HEK293 (cell line): ENCODE results near the gene ATF5.

Experiments used
- ZNF423 ChIP-seq: fragments of 450-650 bp; formaldehyde crosslinking; IDR thresholded peaks from 2 replicates; pipeline ENCODE4 v1.5.1; 2016; ENCODE audit warnings: missing biosample characterization, missing genetic modification characterization
- TF ChIP-seq, protein P1 (sequence below): fragments of 450-650 bp; formaldehyde crosslinking; IDR thresholded peaks from 2 replicates; pipeline ENCODE4 v1.5.1; 2016; ENCODE audit warnings: missing biosample characterization, missing genetic modification characterization

DNA sequence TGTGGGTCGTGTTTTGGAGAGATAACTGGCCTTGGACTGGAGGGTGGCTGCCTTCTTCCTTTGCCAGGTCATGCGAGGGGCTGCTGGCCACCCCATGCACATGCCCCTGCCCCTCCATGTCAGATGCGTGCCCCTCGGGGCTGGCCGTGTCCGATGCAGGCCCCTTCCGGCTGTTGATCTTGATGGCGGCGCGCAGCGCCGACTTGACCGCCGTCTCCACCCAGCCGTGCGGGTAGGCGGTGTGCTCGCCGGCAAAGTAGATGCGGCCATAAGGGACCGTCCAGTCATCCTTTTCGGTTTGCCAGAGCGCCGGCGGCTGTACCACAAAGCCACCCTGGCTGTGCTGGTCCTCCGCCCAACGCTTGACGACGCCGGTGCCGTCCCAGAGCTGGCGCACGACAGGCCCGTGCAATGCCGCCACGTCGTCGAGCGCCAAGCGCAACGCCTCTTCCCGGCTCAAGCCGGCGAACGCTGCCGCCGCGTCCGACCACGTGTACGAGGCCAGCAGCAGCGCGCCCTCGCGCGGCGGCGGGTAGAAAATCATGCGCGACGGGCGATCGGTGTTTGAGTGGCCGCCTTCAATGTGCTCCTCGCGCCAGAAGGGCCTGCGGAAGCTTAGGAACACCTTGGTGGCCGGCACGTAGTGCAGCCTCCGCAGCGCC, 39.2 kb upstream of the ATF5 start:
- no peak for TF ChIP-seq ZNF423 (tag by site-specific recombination)
- TF ChIP-seq, protein P1, sequence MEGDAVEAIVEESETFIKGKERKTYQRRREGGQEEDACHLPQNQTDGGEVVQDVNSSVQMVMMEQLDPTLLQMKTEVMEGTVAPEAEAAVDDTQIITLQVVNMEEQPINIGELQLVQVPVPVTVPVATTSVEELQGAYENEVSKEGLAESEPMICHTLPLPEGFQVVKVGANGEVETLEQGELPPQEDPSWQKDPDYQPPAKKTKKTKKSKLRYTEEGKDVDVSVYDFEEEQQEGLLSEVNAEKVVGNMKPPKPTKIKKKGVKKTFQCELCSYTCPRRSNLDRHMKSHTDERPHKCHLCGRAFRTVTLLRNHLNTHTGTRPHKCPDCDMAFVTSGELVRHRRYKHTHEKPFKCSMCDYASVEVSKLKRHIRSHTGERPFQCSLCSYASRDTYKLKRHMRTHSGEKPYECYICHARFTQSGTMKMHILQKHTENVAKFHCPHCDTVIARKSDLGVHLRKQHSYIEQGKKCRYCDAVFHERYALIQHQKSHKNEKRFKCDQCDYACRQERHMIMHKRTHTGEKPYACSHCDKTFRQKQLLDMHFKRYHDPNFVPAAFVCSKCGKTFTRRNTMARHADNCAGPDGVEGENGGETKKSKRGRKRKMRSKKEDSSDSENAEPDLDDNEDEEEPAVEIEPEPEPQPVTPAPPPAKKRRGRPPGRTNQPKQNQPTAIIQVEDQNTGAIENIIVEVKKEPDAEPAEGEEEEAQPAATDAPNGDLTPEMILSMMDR: no peak
